Peyer's patch (tissue), 4 donors: ENCODE measurements around the gene TRAK2.

Experiments used
- CTCF ChIP-seq, 6 experiments: fragments of 450-650 bp in 4 of 6; fragments of 200-600 bp in 2 of 6; sonication (generic) in 1 of 6; IDR thresholded peaks; one replicate each; pipeline ENCODE4 v1.5.1; 2017 to 2019; ENCODE audit warnings: antibody characterized with exemption in 6 of 6, mild to moderate bottlenecking in 3 of 6, moderate library complexity in 1 of 6
- POLR2A ChIP-seq, 2 donors: fragments of 450-650 bp; IDR thresholded peaks; one replicate each; pipeline ENCODE4 v1.5.1; 2017; ENCODE audit warnings: antibody characterized with exemption in 2 of 2, mild to moderate bottlenecking in 2 of 2, moderate library complexity in 2 of 2

DNA sequence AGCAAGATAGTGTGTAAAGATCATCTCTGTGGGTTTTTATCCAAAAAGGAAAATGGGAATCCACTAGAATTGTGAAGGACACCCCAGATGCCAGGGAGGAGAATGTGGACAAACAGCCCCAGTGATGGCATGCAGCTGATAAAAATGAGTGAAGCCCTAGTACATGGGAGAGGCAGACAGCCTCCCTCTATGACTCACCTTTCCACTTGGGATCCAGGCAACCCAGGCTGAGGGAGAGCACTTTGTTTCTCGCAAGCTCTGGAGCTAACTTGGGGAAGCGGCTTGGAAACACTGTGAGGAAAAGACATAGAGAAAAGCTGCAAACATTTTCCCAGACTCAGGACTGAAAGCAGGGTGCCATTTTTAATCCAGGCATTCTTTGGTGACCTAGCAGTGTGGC, 88.9 kb downstream of the TRAK2 start:
- no peak for TF ChIP-seq CTCF (IDR thresholded peaks at IDR 0.05)
- no peak for TF ChIP-seq POLR2A (IDR thresholded peaks at IDR 0.05)
